Parathyroid adenoma (tissue), 2 donors: Measurements from ENCODE around the gene CFAP97D1.

ENCODE experiments used
- H2AFZ ChIP-seq: fragments of 300-600 bp; sonication (generic); one replicate; pipeline ENCODE4 v1.7.0; 2017; ENCODE audit warnings: antibody characterized with exemption, mild to moderate bottlenecking
- H3K27ac ChIP-seq: fragments of 300-600 bp; sonication (generic); one replicate; pipeline ENCODE4 v1.7.0; 2017
- H3K27me3 ChIP-seq: fragments of 300-600 bp; sonication (generic); one replicate; pipeline ENCODE4 v1.7.0; 2017; ENCODE audit warnings: low read length; ENCODE audit not compliant: control insufficient read depth, insufficient read depth
- H3K36me3 ChIP-seq: fragments of 300-600 bp; sonication (generic); one replicate; pipeline ENCODE4 v1.7.0; 2017; ENCODE audit warnings: low read length; ENCODE audit not compliant: control insufficient read depth, insufficient read depth
- H3K4me1 ChIP-seq: fragments of 300-600 bp; sonication (generic); one replicate; pipeline ENCODE4 v1.7.0; 2017; ENCODE audit warnings: control low read depth
- H3K4me2 ChIP-seq: fragments of 300-600 bp; sonication (generic); one replicate; pipeline ENCODE4 v1.7.0; 2017; ENCODE audit warnings: low read length
- H3K4me3 ChIP-seq: fragments of 300-600 bp; sonication (generic); one replicate; pipeline ENCODE4 v1.7.0; 2017; ENCODE audit warnings: low read depth, low read length
- H3K79me2 ChIP-seq: fragments of 300-600 bp; sonication (generic); one replicate; pipeline ENCODE4 v1.7.0; 2017; ENCODE audit warnings: control low read depth
- H3K9ac ChIP-seq: fragments of 300-600 bp; sonication (generic); one replicate; pipeline ENCODE4 v1.7.0; 2017; ENCODE audit warnings: mild to moderate bottlenecking
- H3K9me3 ChIP-seq: fragments of 300-600 bp; sonication (generic); one replicate; pipeline ENCODE4 v1.7.0; 2017; ENCODE audit warnings: low read length; ENCODE audit not compliant: control insufficient read depth
- CTCF ChIP-seq: fragments of 300-600 bp; sonication (generic); IDR thresholded peaks from one replicate; pipeline ENCODE4 v1.7.0; 2017; ENCODE audit warnings: antibody characterized with exemption, mild to moderate bottlenecking
- donor health status: primary hyperparathyroidism.

CFAP97D1 gene

GRCh38 chr17:43799047-43799446 is 18.8 kb downstream of the CFAP97D1 start:
- no peaks in the 10 kb centered on the region for H3K27me3 ChIP-seq
- H3K79me2 ChIP-seq: no peaks in the 10 kb centered on the region
- H3K4me3 ChIP-seq: no peak overlapping the region
- no peaks in the 10 kb centered on the region for H3K36me3 ChIP-seq
- no peaks in the 10 kb centered on the region for H3K4me1 ChIP-seq
- no peaks in the 10 kb centered on the region for H3K9me3 ChIP-seq
- H3K4me2 ChIP-seq: no peak overlapping the region
- no peak for TF ChIP-seq CTCF
- no peak overlapping the region for H2AFZ ChIP-seq
- no peak overlapping the region for H3K9ac ChIP-seq
- H3K27ac ChIP-seq: no peak overlapping the region

- Histone ChIP-seq H3K4me3 (no peak overlapping the region), H2AFZ (no peak overlapping the region), H3K9ac (no peak overlapping the region), H3K79me2 (no peaks in the 10 kb centered on the region), H3K27me3 (no peaks in the 10 kb centered on the region), H3K9me3 (no peaks in the 10 kb centered on the region), H3K4me2 (no peak overlapping the region), H3K4me1 (no peaks in the 10 kb centered on the region), H3K36me3 (no peaks in the 10 kb centered on the region), H3K27ac (no peak overlapping the region)
- no peak for TF ChIP-seq CTCF
Observed at GRCh38 chr17:43800736-43801135, 20.5 kb downstream of the CFAP97D1 start.

GRCh38 chr17:43801844-43802243 is 21.6 kb downstream of the CFAP97D1 start:
- H3K4me3 ChIP-seq: no peak overlapping the region
- no peaks in the 10 kb centered on the region for H3K36me3 ChIP-seq
- no peak for TF ChIP-seq CTCF

DNA sequence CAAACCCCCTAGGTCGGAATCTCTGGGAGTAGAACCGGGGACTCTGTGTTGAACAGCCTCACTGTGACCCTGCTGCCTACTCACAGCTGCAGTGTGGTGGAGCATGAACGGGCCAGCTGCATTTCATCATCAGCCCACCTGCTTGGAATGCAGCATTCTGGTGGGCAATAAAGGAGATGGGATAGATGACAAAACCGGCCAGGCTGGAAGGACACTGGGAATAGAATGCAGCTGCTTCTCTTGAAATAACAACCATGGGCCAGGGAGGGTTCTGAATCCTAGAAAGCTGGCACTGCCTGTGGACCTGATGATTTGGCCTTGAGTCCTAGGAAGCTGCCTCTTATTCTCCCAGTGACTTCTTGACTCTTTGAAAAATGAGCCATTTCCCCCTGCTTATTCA is 23.5 kb downstream of the CFAP97D1 start:
- H3K27ac ChIP-seq: no peak overlapping the region
- TF ChIP-seq CTCF: no peak
- H3K36me3 ChIP-seq: no peaks in the 10 kb centered on the region
- H3K79me2 ChIP-seq: no peaks in the 10 kb centered on the region
- H3K27me3 ChIP-seq: no peaks in the 10 kb centered on the region
- H3K4me1 ChIP-seq: no peaks in the 10 kb centered on the region
- H2AFZ ChIP-seq: no peak overlapping the region
- H3K9ac ChIP-seq: no peak overlapping the region
- no peak overlapping the region for H3K4me2 ChIP-seq
- H3K4me3 ChIP-seq: no peak overlapping the region
- no peaks in the 10 kb centered on the region for H3K9me3 ChIP-seq

More at GRCh38 chr17:43801844-43802243, 21.6 kb downstream of the CFAP97D1 start:
- no peaks in the 10 kb centered on the region for H3K79me2 ChIP-seq
- H3K9me3 ChIP-seq: no peaks in the 10 kb centered on the region
- no peak overlapping the region for H3K9ac ChIP-seq
- no peak overlapping the region for H3K27ac ChIP-seq
- H3K4me2 ChIP-seq: no peak overlapping the region
- no peaks in the 10 kb centered on the region for H3K4me1 ChIP-seq
- no peak overlapping the region for H2AFZ ChIP-seq
- no peaks in the 10 kb centered on the region for H3K27me3 ChIP-seq

- H3K9me3 ChIP-seq: no peaks in the 10 kb centered on the region
- H3K4me1 ChIP-seq: no peaks in the 10 kb centered on the region
- no peak overlapping the region for H3K27ac ChIP-seq
- no peak for TF ChIP-seq CTCF
- no peak overlapping the region for H3K4me2 ChIP-seq
- H2AFZ ChIP-seq: no peak overlapping the region
- H3K4me3 ChIP-seq: no peak overlapping the region
- H3K27me3 ChIP-seq: no peaks in the 10 kb centered on the region
- no peak overlapping the region for H3K9ac ChIP-seq
- no peaks in the 10 kb centered on the region for H3K79me2 ChIP-seq
- no peaks in the 10 kb centered on the region for H3K36me3 ChIP-seq
Observed at GRCh38 chr17:43805117-43805516, 24.9 kb downstream of the CFAP97D1 start.
